Measurements from ENCODE around the gene LAPTM5.
"Not testable (repeated sequence)": the region's sequence is repeated elsewhere in the genome, so short reads cannot be mapped to it uniquely, and the experiment has no call there.

The LAPTM5 gene

DNA sequence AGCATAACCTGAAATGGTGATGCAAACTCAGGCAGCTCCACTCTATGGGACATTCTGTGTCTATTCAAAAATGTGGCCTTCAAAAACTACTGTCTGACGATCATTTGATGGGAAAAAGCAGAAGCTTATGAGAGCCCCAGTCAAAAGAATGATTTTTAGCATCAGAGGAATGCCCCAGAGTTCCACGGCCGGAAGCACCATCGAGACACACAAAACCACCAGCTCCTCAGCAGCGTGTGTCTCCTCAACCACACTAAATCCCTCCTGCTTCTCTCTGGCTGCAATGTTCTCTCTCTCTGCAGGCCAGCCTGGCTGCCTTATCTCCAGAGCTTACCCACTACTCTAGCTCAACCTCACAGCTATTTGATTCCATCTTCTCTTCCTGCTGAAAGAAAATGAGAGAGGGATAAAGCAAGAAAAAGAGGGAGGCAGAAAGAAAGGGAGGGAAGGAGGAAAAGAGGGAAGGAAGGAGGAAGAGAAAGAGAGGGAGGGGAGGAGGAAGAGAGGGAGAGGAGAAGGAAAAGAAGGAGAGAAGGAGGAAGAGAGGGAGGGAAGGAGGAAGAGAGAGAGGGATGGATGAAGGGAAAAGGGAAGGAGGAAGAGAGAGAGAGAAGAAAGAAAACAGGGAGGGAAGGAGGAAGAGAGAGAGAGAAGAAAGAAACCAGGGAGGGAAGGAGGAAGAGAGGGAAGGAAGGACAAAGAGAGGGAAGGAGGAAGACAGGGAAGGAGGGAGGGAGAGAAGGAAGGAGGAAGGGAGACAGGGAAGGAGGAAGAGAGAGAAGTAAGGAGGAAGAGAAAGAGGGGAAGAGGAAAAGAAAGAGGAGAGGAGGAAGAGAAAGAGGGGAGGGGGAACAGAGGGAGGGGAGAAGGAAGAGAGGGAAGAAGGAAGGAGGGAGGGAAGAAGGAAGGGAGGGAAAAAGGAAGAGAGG, 33.5 kb upstream of the LAPTM5 start:
- no peak for TF ChIP-seq CTCF (IDR thresholded peaks at IDR 0.05; ENCODE audit: insufficient read depth, missing control alignments)
- DNase-seq (ENCODE audit: insufficient read length, low spot score) (no peak), FAIRE-seq (no peak)

DNA sequence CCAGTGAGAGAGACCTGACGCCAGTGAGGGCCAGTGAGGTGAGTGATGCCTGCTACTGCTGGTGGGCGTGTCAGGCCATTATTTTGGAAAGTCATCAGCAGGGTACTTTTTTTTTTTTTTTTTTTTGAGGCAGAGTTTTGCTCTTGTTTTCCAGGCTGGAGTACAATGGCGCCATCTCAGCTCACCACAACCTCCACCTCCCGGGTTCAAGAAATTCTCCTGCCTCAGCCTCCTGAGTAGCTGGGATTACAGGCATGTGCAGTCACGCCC, 32.6 kb upstream of the LAPTM5 start:
- not testable (repeated sequence) for DNase-seq (ENCODE audit: insufficient read length, low spot score); FAIRE-seq

- no peak for DNase-seq (ENCODE audit: insufficient read length, low spot score)
- FAIRE-seq: no peak
- TF ChIP-seq CTCF (IDR thresholded peaks at IDR 0.05; ENCODE audit: insufficient read depth, missing control alignments): no peak
These were observed 32.0 kb upstream of the LAPTM5 start for GRCh38 chr1:30789388-30790255.

DNA sequence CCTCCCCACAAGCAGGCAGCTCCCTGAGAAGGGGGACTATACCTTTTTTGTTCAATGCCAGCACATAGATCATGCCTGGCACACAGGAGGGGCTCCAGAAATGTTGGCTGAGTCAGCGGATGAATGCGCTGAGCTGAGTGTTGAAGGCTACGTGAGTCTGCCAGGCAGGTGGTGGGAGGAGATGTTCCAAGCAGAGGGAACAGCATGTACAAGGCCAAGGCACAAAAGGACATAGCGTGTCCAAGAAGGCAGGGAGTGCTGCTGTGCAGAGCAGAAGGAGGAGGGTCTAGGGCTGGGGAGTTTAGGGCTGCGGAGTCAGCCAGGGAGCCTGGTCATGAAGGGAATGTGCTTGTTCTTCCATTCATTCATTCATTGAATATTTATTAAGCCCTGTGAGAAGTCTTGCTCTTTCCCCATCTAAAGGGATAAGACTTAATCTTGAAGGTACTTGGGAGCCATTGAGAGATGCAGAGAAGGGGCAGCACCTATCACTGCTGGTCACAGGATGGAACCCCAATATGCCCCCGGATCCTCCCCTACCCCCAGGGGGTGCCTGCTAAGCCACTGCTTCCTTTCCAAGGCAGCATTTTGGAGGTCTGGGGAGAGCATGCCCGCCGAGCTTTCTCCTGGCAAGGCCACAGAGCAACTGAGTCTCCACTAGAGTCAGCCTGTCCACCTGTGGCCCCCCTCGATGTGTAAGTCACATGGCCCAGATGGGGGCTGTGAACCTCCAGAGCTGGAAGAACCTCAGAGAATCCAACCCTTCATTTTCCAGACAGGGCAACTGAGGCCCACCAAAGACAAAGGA, 31.2 kb upstream of the LAPTM5 start:
- no peak for TF ChIP-seq CTCF (IDR thresholded peaks at IDR 0.05; ENCODE audit: insufficient read depth, missing control alignments)
- DNase-seq (ENCODE audit: insufficient read length, low spot score): no peak
- no peak for FAIRE-seq

DNA sequence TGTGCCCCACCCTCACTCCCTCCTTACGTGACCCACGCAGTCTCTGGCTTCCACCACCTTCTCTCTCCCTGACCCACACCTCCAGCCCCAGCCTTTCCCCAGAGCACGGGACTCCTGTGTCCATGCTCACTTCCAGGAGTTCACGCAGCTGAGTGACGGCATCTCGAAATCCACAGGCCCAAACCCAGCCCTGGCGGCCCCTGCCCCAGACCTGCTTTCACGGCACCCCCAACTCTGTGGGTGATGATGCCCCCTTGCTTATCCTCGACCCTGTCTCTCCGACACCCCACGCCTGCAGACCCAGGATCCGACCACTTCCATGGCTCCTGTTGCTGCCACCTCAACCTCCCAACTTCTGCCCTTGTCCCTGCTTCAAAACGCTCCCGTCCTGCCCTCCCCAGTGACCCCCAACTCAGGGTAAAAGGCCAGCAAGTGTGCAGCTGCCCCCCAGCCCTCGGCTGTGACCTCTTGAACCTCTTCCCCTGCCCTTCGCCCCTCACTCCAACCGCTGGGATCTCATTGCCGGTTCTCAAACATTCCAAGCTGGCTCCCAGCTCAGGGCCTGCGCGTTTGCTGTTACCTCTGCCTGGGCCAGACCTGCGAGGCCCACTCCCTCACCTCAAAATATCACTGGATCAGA, 30.4 kb upstream of the LAPTM5 start:
- TF ChIP-seq CTCF (IDR thresholded peaks at IDR 0.05; ENCODE audit: insufficient read depth, missing control alignments): no peak
- no peak for DNase-seq (ENCODE audit: insufficient read length, low spot score)
- no peak for FAIRE-seq

GRCh38 chr1:30787266-30787665, 29.7 kb upstream of the LAPTM5 start:
- DNase-seq (ENCODE audit: insufficient read length, low spot score) (no peak), FAIRE-seq (no peak)
- no peak for TF ChIP-seq CTCF (IDR thresholded peaks at IDR 0.05; ENCODE audit: insufficient read depth, missing control alignments)

Data from D721Med (cell line).